Measurements from ENCODE around the gene TNS3.
A peak's percentile ranks its signal among the peaks of the same experiment; 100 is the strongest.

DNA sequence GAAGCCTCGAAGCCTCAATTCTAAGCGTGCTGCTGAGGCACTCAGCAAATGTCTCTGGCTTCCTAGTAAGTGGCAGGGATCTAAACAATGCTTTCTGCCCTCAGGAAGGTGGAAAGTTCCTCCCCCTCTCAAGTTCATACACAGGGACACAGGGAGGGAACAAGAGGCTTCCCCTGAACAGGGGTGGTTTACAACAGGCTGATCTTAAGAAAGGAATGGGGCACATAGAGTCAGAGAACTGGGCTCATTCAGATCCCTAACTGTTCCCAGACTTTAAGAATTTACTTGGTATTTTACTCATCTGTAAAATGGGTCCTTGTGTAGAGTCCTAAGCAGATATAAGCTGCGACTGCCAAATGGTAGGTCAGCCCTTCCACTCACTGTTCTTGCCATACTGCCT, 2.5 kb downstream of the TNS3 start:
- TF ChIP-seq, protein P1, sequence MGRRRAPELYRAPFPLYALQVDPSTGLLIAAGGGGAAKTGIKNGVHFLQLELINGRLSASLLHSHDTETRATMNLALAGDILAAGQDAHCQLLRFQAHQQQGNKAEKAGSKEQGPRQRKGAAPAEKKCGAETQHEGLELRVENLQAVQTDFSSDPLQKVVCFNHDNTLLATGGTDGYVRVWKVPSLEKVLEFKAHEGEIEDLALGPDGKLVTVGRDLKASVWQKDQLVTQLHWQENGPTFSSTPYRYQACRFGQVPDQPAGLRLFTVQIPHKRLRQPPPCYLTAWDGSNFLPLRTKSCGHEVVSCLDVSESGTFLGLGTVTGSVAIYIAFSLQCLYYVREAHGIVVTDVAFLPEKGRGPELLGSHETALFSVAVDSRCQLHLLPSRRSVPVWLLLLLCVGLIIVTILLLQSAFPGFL (CRISPR knock-in tag; IDR thresholded peaks at IDR 0.05) = no peak
- TF ChIP-seq RXRA (CRISPR knock-in tag; IDR thresholded peaks at IDR 0.05) (no peak), EZH2 (conservative IDR thresholded peaks at IDR 0.05; ENCODE audit: low read depth, low read length) (no peak), ZNF282 (IDR thresholded peaks at IDR 0.05; ENCODE audit: partially characterized antibody) (no peak), YY1 (IDR thresholded peaks at IDR 0.05; ENCODE audit: insufficient read depth, insufficient replicate concordance, low read depth, low read length) (no peak), MXI1 (IDR thresholded peaks at IDR 0.05; ENCODE audit: borderline replicate concordance, low read depth, low read length) (no peak), EHMT2 (IDR thresholded peaks at IDR 0.05; ENCODE audit: borderline replicate concordance, low read depth, low read length) (no peak), ZFX (CRISPR knock-in tag; IDR thresholded peaks at IDR 0.05; ENCODE audit: low read depth) (no peak), GABPB1 (CRISPR knock-in tag; IDR thresholded peaks at IDR 0.05) (no peak), CHD4 (IDR thresholded peaks at IDR 0.05; ENCODE audit: borderline replicate concordance, low read length) (0 out of 2 replicates have a peak, but pooled peaks have one; percentile 0), ZNF839 (CRISPR knock-in tag; IDR thresholded peaks at IDR 0.05; ENCODE audit: borderline replicate concordance) (no peak)
- TF ChIP-seq, protein P2, sequence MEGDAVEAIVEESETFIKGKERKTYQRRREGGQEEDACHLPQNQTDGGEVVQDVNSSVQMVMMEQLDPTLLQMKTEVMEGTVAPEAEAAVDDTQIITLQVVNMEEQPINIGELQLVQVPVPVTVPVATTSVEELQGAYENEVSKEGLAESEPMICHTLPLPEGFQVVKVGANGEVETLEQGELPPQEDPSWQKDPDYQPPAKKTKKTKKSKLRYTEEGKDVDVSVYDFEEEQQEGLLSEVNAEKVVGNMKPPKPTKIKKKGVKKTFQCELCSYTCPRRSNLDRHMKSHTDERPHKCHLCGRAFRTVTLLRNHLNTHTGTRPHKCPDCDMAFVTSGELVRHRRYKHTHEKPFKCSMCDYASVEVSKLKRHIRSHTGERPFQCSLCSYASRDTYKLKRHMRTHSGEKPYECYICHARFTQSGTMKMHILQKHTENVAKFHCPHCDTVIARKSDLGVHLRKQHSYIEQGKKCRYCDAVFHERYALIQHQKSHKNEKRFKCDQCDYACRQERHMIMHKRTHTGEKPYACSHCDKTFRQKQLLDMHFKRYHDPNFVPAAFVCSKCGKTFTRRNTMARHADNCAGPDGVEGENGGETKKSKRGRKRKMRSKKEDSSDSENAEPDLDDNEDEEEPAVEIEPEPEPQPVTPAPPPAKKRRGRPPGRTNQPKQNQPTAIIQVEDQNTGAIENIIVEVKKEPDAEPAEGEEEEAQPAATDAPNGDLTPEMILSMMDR (CRISPR knock-in tag; IDR thresholded peaks at IDR 0.05) = no peak
- TF ChIP-seq, protein P3, sequence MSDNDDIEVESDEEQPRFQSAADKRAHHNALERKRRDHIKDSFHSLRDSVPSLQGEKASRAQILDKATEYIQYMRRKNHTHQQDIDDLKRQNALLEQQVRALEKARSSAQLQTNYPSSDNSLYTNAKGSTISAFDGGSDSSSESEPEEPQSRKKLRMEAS (IDR thresholded peaks at IDR 0.05) = no peak
- TF ChIP-seq, protein P4, sequence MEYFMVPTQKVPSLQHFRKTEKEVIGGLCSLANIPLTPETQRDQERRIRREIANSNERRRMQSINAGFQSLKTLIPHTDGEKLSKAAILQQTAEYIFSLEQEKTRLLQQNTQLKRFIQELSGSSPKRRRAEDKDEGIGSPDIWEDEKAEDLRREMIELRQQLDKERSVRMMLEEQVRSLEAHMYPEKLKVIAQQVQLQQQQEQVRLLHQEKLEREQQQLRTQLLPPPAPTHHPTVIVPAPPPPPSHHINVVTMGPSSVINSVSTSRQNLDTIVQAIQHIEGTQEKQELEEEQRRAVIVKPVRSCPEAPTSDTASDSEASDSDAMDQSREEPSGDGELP (IDR thresholded peaks at IDR 0.05; ENCODE audit: borderline replicate concordance, low read depth) = no peak

Measured in HepG2 (cell line).